Lung (tissue), 12 donors: ENCODE results near the gene COQ10B. TPM values are rescaled to one million over a fixed set of nuclear protein-coding genes. Genes with fewer than 3 reads are reported as not detected.
"Not testable (repeated sequence)": the region's sequence is repeated elsewhere in the genome, so short reads cannot be mapped to it uniquely, and the experiment has no call there.

Experiments
- ATAC-seq: fragments of 200-7000 bp; cut with Tn5 transposase; one replicate; pipeline ENCODE4 v1.9.1; 2020; ENCODE audit warnings: moderate number of reproducible peaks; ENCODE audit not compliant: insufficient read depth, low FRiP score
- DNase-seq, 3 donors: peaks; one replicate each; pipeline ENCODE4 v3.0.0-alpha.2; 2013 to 2017
- H3K27ac ChIP-seq, 2 donors: one replicate each; pipeline ENCODE4 v1.5.1; 2013; ENCODE audit warnings: mild to moderate bottlenecking in 2 of 2, moderate library complexity in 2 of 2, control low read depth in 1 of 2, inconsistent platforms in 1 of 2, low read depth in 1 of 2, low read length in 1 of 2
- H3K27me3 ChIP-seq, 3 donors: one replicate each; pipeline ENCODE4 v1.5.1; 2013; ENCODE audit warnings: low read length in 2 of 3; ENCODE audit not compliant: control insufficient read depth in 3 of 3, insufficient read depth in 3 of 3
- H3K36me3 ChIP-seq, 4 donors: one replicate each; pipeline ENCODE4 v1.5.1; 2013; ENCODE audit warnings: low read length in 4 of 4, mild to moderate bottlenecking in 1 of 4, moderate library complexity in 1 of 4; ENCODE audit not compliant: control insufficient read depth in 4 of 4, insufficient read depth in 4 of 4
- H3K4me1 ChIP-seq, 5 donors: one replicate each; pipeline ENCODE4 v1.5.1; 2013; ENCODE audit warnings: low read length in 5 of 5, mild to moderate bottlenecking in 2 of 5, moderate library complexity in 1 of 5; ENCODE audit not compliant: control insufficient read depth in 5 of 5, insufficient read depth in 5 of 5
- H3K4me3 ChIP-seq: one replicate; pipeline ENCODE4 v1.5.1; 2013; ENCODE audit warnings: mild to moderate bottlenecking, control low read depth, moderate library complexity
- H3K9ac ChIP-seq, 2 donors: one replicate each; pipeline ENCODE4 v1.5.1; 2013; ENCODE audit warnings: low read length in 2 of 2, control low read depth in 1 of 2; ENCODE audit not compliant: insufficient read depth in 1 of 2
- H3K9me3 ChIP-seq, 4 donors: one replicate each; pipeline ENCODE4 v1.5.1; 2013; ENCODE audit warnings: low read length in 3 of 4, mild to moderate bottlenecking in 1 of 4, moderate library complexity in 1 of 4; ENCODE audit not compliant: control insufficient read depth in 4 of 4, insufficient read depth in 3 of 4
- CTCF ChIP-seq: IDR thresholded peaks from 2 replicates; pipeline ENCODE4 v1.5.1; 2012; ENCODE audit warnings: mild to moderate bottlenecking; ENCODE audit errors: control extremely low read depth, extremely low read depth
- WGBS, 2 donors: extraction: QIAGEN DNeasy Blood & Tissue Kit; methylation state at CpG; one replicate each; pipeline ENCODE4 v1.1.7; 2013; 5-methylcytosine and 5-hydroxymethylcytosine counted together
- polyA plus RNA-seq, 2 donors: library from polyadenylated mRNA; stranded (reverse); fragments of 200-250 nt; gene quantifications; one replicate each; pipeline ENCODE4 v1.2.1, GENCODE V29; 2013
- total RNA-seq, 2 donors: library from RNA; depleted of rRNA in 1 of 2; stranded (reverse); fragments of >200 nt in 1 of 2; gene quantifications; one replicate each; pipeline ENCODE4 v1.2.1, GENCODE V29; 2014 to 2021
- donor health status: control.
- donor health status: control.
- donor health status: Bipolar disorder and iron deficiency.
- donor health status: healthy.
- donor health status: DM: yes; HTN: yes; CAD: no.

The COQ10B gene
- total and polyA plus RNA-seq, 4 donors = 13.3 to 26.8 (median 20.9) TPM

- Histone ChIP-seq H3K36me3 (peaks cover 9 to 34% (median 19%) of the 10 kb centered on the region in 4 donors), H3K9me3 (peaks cover 0 to 3% (median 0%) of the 10 kb centered on the region in 4 donors), H3K4me3 (no peak overlapping the region), H3K9ac (no peak overlapping the region), H3K27me3 (no peaks in the 10 kb centered on the region), H3K27ac (no peak overlapping the region), H3K4me1 (peaks cover 0 to 2% (median 0%) of the 10 kb centered on the region in 5 donors)
- DNase-seq = no peak
- ATAC-seq = no peak
- 97 to 99% methylated on average over 3 of the region's 3 CpGs for WGBS, 2 donors
- TF ChIP-seq CTCF = no peak
Observed at GRCh38 chr2:197477797-197478196, 24.4 kb downstream of the COQ10B start.

- H3K27me3 ChIP-seq = no peaks in the 10 kb centered on the region
- DNase-seq = no peak
- H3K9me3 ChIP-seq = peaks cover 0 to 5% (median 0%) of the 10 kb centered on the region in 4 donors
- H3K4me3 ChIP-seq = no peak overlapping the region
- TF ChIP-seq CTCF = no peak
- peaks cover 0 to 2% (median 0%) of the 10 kb centered on the region in 5 donors for H3K4me1 ChIP-seq
- no peak overlapping the region for H3K27ac ChIP-seq
- H3K9ac ChIP-seq = no peak overlapping the region
- ATAC-seq = no peak
- peaks cover under 1 to 20% (median 14%) of the 10 kb centered on the region in 4 donors for H3K36me3 ChIP-seq
- 93 to 94% methylated on average over 9 of the region's 9 CpGs for WGBS, 2 donors
Observed at GRCh38 chr2:197480165-197481036, 27.0 kb downstream of the COQ10B start.

GRCh38 chr2:197484248-197484647 is 30.9 kb downstream of the COQ10B start:
- ATAC-seq, H3K9me3 ChIP-seq, DNase-seq, H3K9ac ChIP-seq, H3K27ac ChIP-seq, H3K27me3 ChIP-seq, H3K4me1 ChIP-seq, H3K4me3 ChIP-seq: not testable (repeated sequence)
- H3K36me3 ChIP-seq = peaks cover 12 to 27% (median 21%) of the 10 kb centered on the region in 4 donors
- WGBS, 2 donors = 96 to 97% methylated on average over 3 of the region's 3 CpGs

GRCh38 chr2:197486175-197486574 is 32.8 kb downstream of the COQ10B start:
- Histone ChIP-seq H3K27ac (no peak overlapping the region), H3K4me3 (no peak overlapping the region), H3K4me1 (no peaks in the 10 kb centered on the region), H3K27me3 (no peaks in the 10 kb centered on the region), H3K9me3 (peaks cover 0 to 5% (median 0%) of the 10 kb centered on the region in 4 donors), H3K36me3 (peaks cover 15 to 42% (median 28%) of the 10 kb centered on the region in 4 donors), H3K9ac (no peak overlapping the region)
- no peak for DNase-seq
- ATAC-seq = no peak
- no peak for TF ChIP-seq CTCF
- 95 to 98% methylated on average over 2 of the region's 2 CpGs for WGBS, 2 donors
